SW480 (cell line): ENCODE data around the gene ANKRD13D.
"Not testable (repeated sequence)": the region's sequence is repeated elsewhere in the genome, so short reads cannot be mapped to it uniquely, and the experiment has no call there.

ENCODE experiments used
- DNase-seq: peaks from one replicate; pipeline ENCODE4 v3.0.0-alpha.2; 2016; ENCODE audit warnings: low spot score

Gene ANKRD13D

GRCh38 chr11:67289226-67289650 lies at the start of gene ANKRD13D:
Gene ANKRD13D, plus strand, starts transcription at chr11:67289303. Its CDS starts 158 bp downstream, at chr11:67289461.
- no peak for DNase-seq

- DNase-seq, result peak; percentile 99
Observed at GRCh38 chr11:67239783-67240575, 49.1 kb upstream of the ANKRD13D start.

GRCh38 chr11:67240576-67241389 lies 48.3 kb upstream of the ANKRD13D start:
- DNase-seq, result peak; percentile 71

GRCh38 chr11:67242548-67242947 lies 46.6 kb upstream of the ANKRD13D start:
- no peak for DNase-seq

- DNase-seq, result no peak
Observed at GRCh38 chr11:67243051-67243450, 46.1 kb upstream of the ANKRD13D start.

GRCh38 chr11:67245046-67245445 lies 44.1 kb upstream of the ANKRD13D start:
- DNase-seq, result no peak

GRCh38 chr11:67247946-67248550 lies 41.1 kb upstream of the ANKRD13D start:
- no peak for DNase-seq

- DNase-seq, result no peak
Observed at GRCh38 chr11:67248653-67249052, 40.5 kb upstream of the ANKRD13D start.

- DNase-seq, result no peak
Observed at GRCh38 chr11:67250059-67251043, 38.8 kb upstream of the ANKRD13D start.

- DNase-seq, result no peak
Observed at GRCh38 chr11:67251841-67252240, 37.3 kb upstream of the ANKRD13D start.

- DNase-seq, result peak; percentile 40
Observed at GRCh38 chr11:67252831-67253239, 36.3 kb upstream of the ANKRD13D start.

- DNase-seq, result no peak
Observed at GRCh38 chr11:67253872-67254624, 35.1 kb upstream of the ANKRD13D start.

- no peak for DNase-seq
Observed at GRCh38 chr11:67254798-67255197, 34.3 kb upstream of the ANKRD13D start.

- DNase-seq, result no peak
Observed at GRCh38 chr11:67255353-67255752, 33.8 kb upstream of the ANKRD13D start.

- no peak for DNase-seq
Observed at GRCh38 chr11:67255864-67256263, 33.2 kb upstream of the ANKRD13D start.

GRCh38 chr11:67256477-67257135 lies 32.5 kb upstream of the ANKRD13D start:
- DNase-seq, result no peak

GRCh38 chr11:67260406-67260805 lies 28.7 kb upstream of the ANKRD13D start:
- DNase-seq, result no peak

- not testable (repeated sequence) for DNase-seq
Observed at GRCh38 chr11:67260885-67261639, 28.0 kb upstream of the ANKRD13D start.

- no peak for DNase-seq
Observed at GRCh38 chr11:67261640-67261945, 27.5 kb upstream of the ANKRD13D start.
